ENCODE measurements around the gene PARPBP. TPM values are rescaled to one million over a fixed set of nuclear protein-coding genes. Genes with fewer than 3 reads are reported as not detected.
A peak's percentile ranks its signal among the peaks of the same experiment; 100 is the strongest.

Gene PARPBP
- total and polyA plus RNA-seq, 5 donors from 2014 or later = 2.6 to 5.1 (median 3.9) TPM

DNA sequence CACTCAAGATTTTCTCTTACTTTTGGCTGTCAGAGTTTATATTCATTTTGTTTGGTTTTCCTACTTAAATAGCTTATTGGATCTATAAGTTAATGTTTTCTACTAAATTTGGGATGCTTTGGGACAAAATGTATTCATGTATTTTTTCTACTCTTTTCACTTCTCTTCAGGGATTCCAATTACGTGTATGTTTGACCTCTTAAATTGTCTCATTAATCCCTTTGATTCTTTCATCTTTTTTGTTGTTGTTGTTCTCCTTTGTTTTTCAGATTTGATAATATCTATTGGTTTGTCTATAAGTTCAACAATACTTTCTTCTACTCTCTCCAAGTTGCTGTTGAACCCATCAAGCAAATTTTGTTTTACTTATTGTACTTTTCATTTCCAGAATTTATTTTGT lies 43.4 kb downstream of the PARPBP start:
- Histone ChIP-seq H3K27ac (ENCODE audit: insufficient read depth, low read length, poor library complexity, severe bottlenecking) (no peak overlapping the region), H3K4me1 (ENCODE audit: control insufficient read depth, insufficient read depth, low read length, poor library complexity, severe bottlenecking) (peaks cover 10% of the 10 kb centered on the region), H3K9me3 (ENCODE audit: control insufficient read depth in 2 of 2, low read length in 2 of 2) (no peaks in the 10 kb centered on the region), H3K4me3 (ENCODE audit: low read depth, low read length) (no peak overlapping the region), H3K36me3 (ENCODE audit: control insufficient read depth, insufficient read depth, low read length) (no peaks in the 10 kb centered on the region), H3K27me3 (ENCODE audit: control insufficient read depth, insufficient read depth, low read length) (no peaks in the 10 kb centered on the region)
- no peak for DNase-seq
- ATAC-seq (ENCODE audit: low read depth in 2 of 2) = no peak
- H3K36me3 Mint-ChIP-seq = peaks cover 3% of the 10 kb centered on the region
- H3K4me3 Mint-ChIP-seq = no peak overlapping the region
- H3K4me1 Mint-ChIP-seq = peaks cover 0 to 14% (median 7%) of the 10 kb centered on the region in 4 donors
- H3K27ac Mint-ChIP-seq = no peak overlapping the region
- peaks cover 0 to 1% (median 0%) of the 10 kb centered on the region in 7 donors for H3K9me3 Mint-ChIP-seq
- no peaks in the 10 kb centered on the region for H3K27me3 Mint-ChIP-seq

DNA sequence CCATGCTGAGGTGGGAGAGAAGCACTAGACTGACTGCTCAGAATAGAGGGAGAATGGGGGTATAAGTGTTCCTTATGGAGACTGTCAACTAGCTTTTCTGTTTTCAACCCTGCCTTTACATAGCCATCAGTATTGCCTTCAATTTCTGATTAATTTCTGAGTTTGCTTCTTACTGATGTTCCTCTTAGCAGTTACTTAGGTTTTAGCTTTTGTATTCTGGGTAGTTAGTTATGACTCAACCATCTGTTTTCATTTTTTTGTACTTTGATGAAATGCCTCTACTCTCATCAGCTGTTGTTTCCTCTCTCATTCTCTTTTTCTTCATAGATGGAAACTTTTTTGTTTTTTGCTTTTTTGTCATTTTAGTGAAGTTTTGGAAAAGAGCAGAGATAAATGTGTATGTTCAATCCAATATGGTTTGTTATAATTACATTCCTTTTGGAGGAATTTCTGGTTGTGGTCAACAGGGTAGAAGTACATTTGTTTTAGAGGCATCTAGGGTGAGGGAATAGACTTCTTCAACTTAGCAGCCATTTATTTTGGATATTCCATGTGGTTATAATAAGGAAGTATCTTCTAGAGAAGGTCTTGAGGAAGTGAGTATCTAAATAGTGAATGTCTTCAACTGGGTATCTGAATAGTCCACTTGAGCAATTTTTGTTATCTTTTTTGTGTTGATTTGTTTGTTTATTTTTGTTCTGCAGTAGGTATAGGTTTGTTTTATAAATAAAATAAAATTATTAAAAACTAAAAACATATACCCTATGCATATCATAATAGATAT lies 48.0 kb downstream of the PARPBP start:
- Mint-ChIP-seq H3K36me3 (peaks cover 3% of the 10 kb centered on the region), H3K9me3 (no peaks in the 10 kb centered on the region), H3K27ac (peak overlapping the region in 2 of 3 donors; percentile 6 to 41), H3K4me3 (no peak overlapping the region), H3K27me3 (no peaks in the 10 kb centered on the region), H3K4me1 (peaks cover 4 to 19% (median 8%) of the 10 kb centered on the region in 4 donors)
- Histone ChIP-seq H3K27me3 (ENCODE audit: control insufficient read depth, insufficient read depth, low read length) (no peaks in the 10 kb centered on the region), H3K4me1 (ENCODE audit: control insufficient read depth, insufficient read depth, low read length, poor library complexity, severe bottlenecking) (peaks cover 10% of the 10 kb centered on the region), H3K27ac (ENCODE audit: insufficient read depth, low read length, poor library complexity, severe bottlenecking) (no peak overlapping the region), H3K36me3 (ENCODE audit: control insufficient read depth, insufficient read depth, low read length) (no peaks in the 10 kb centered on the region), H3K9me3 (ENCODE audit: control insufficient read depth in 2 of 2, low read length in 2 of 2) (no peaks in the 10 kb centered on the region), H3K4me3 (ENCODE audit: low read depth, low read length) (no peak overlapping the region)
- ATAC-seq (ENCODE audit: low read depth in 2 of 2) (peak in 1 of 2 donors; percentile 48), DNase-seq (peak in 2 of 3 donors; percentile 3 to 57)

DNA sequence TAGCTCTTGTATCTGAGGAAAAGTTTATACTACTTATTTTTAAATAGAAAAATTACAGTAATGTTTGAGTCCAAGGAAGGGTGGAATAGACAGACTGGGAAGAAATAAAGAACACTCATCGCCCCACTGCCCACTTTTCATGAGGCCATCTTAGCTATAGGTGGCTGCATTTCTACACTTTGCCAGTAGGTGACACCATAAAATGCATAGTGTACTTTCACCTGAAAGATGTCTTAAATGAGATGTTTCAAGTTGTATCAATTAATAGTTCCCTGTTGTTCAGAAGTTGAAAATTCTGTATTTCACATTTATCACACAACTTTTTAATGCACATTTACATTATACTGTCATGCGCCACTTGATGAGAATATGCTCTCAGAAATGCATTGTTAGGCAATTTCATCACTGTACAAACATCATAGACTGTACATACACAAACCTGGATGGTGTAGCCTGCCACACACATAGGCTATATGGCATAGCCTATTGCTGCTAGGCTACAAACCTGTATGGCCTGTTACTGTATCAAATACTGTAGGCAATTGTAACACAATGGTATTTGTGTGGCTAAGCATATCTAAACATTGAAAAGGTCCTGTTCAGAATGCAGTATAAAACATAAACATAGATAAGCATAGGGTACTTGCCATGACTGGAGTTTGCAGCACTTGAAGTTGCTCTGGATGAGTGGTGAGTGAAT lies 50.1 kb downstream of the PARPBP start:
- peaks cover 10% of the 10 kb centered on the region for H3K4me1 ChIP-seq (ENCODE audit: control insufficient read depth, insufficient read depth, low read length, poor library complexity, severe bottlenecking)
- DNase-seq (peak in 1 of 3 donors; percentile 67), ATAC-seq (ENCODE audit: low read depth in 2 of 2) (peak; percentile 55 to 65)
- H3K36me3 Mint-ChIP-seq = peaks cover 3% of the 10 kb centered on the region
- no peak overlapping the region for H3K27ac ChIP-seq (ENCODE audit: insufficient read depth, low read length, poor library complexity, severe bottlenecking)
- H3K27me3 ChIP-seq (ENCODE audit: control insufficient read depth, insufficient read depth, low read length) = no peaks in the 10 kb centered on the region
- no peak overlapping the region for H3K4me3 Mint-ChIP-seq
- H3K27me3 Mint-ChIP-seq = no peaks in the 10 kb centered on the region
- H3K36me3 ChIP-seq (ENCODE audit: control insufficient read depth, insufficient read depth, low read length) = no peaks in the 10 kb centered on the region
- peaks cover 6 to 19% (median 8%) of the 10 kb centered on the region in 4 donors for H3K4me1 Mint-ChIP-seq
- no peaks in the 10 kb centered on the region for H3K9me3 ChIP-seq (ENCODE audit: control insufficient read depth in 2 of 2, low read length in 2 of 2)
- no peak overlapping the region for H3K27ac Mint-ChIP-seq
- H3K9me3 Mint-ChIP-seq = no peaks in the 10 kb centered on the region
- H3K4me3 ChIP-seq (ENCODE audit: low read depth, low read length) = no peak overlapping the region

DNA sequence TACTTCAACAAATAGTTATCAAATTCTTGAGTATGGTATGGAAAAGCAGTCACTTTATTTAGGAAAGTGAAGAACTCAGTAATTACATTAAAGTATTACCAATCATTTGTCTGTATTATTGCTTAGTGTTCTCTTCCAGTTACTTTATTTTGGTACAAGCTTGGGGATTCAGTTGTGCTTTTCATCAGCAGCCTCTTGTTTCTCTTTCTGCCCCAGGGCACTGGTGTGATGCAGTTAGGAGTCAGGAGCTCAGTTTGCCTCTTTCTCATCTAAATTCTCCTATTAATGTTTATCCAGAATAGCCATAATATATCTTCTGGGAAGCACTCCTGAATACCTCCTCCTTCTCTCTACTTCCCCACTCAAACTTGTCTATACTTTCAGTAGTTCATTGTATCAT lies 52.0 kb downstream of the PARPBP start:
- DNase-seq (no peak), ATAC-seq (ENCODE audit: low read depth in 2 of 2) (no peak)
- H3K36me3 ChIP-seq (ENCODE audit: control insufficient read depth, insufficient read depth, low read length) = no peaks in the 10 kb centered on the region
- Mint-ChIP-seq H3K4me3 (no peak overlapping the region), H3K9me3 (no peaks in the 10 kb centered on the region), H3K27ac (no peak overlapping the region), H3K27me3 (no peaks in the 10 kb centered on the region), H3K36me3 (peaks cover 2% of the 10 kb centered on the region), H3K4me1 (peaks cover 6 to 18% (median 8%) of the 10 kb centered on the region in 4 donors)
- no peaks in the 10 kb centered on the region for H3K9me3 ChIP-seq (ENCODE audit: control insufficient read depth in 2 of 2, low read length in 2 of 2)
- H3K4me3 ChIP-seq (ENCODE audit: low read depth, low read length) = no peak overlapping the region
- H3K4me1 ChIP-seq (ENCODE audit: control insufficient read depth, insufficient read depth, low read length, poor library complexity, severe bottlenecking) = peaks cover 10% of the 10 kb centered on the region
- H3K27me3 ChIP-seq (ENCODE audit: control insufficient read depth, insufficient read depth, low read length) = no peaks in the 10 kb centered on the region
- no peak overlapping the region for H3K27ac ChIP-seq (ENCODE audit: insufficient read depth, low read length, poor library complexity, severe bottlenecking)

DNA sequence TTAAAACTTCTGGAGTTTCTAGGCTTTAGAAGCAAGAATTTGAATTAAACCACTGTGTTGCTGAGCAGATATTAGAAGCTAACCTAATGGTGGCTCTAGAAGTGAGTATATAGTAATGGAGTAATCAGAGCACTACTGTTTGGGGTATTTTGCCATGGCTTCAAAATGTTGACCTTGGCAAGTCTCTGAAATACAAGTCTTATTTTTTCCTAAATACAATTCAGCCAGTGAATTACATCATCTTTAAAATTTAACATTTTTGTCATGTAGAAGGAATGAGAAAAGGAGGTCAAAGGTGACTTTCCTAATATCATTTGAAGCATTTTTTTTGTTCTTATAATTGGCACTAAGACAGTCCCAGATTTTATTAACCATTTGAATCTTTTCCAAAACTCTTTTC lies 52.5 kb downstream of the PARPBP start:
- Mint-ChIP-seq H3K4me3 (no peak overlapping the region), H3K27me3 (no peaks in the 10 kb centered on the region), H3K9me3 (no peaks in the 10 kb centered on the region), H3K27ac (no peak overlapping the region), H3K36me3 (no peaks in the 10 kb centered on the region), H3K4me1 (peaks cover 6 to 13% (median 8%) of the 10 kb centered on the region in 4 donors)
- no peak for ATAC-seq (ENCODE audit: low read depth in 2 of 2)
- no peaks in the 10 kb centered on the region for H3K27me3 ChIP-seq (ENCODE audit: control insufficient read depth, insufficient read depth, low read length)
- no peaks in the 10 kb centered on the region for H3K36me3 ChIP-seq (ENCODE audit: control insufficient read depth, insufficient read depth, low read length)
- H3K9me3 ChIP-seq (ENCODE audit: control insufficient read depth in 2 of 2, low read length in 2 of 2) = no peaks in the 10 kb centered on the region
- no peak overlapping the region for H3K27ac ChIP-seq (ENCODE audit: insufficient read depth, low read length, poor library complexity, severe bottlenecking)
- H3K4me3 ChIP-seq (ENCODE audit: low read depth, low read length) = no peak overlapping the region
- peaks cover 8% of the 10 kb centered on the region for H3K4me1 ChIP-seq (ENCODE audit: control insufficient read depth, insufficient read depth, low read length, poor library complexity, severe bottlenecking)
- DNase-seq = no peak

DNA sequence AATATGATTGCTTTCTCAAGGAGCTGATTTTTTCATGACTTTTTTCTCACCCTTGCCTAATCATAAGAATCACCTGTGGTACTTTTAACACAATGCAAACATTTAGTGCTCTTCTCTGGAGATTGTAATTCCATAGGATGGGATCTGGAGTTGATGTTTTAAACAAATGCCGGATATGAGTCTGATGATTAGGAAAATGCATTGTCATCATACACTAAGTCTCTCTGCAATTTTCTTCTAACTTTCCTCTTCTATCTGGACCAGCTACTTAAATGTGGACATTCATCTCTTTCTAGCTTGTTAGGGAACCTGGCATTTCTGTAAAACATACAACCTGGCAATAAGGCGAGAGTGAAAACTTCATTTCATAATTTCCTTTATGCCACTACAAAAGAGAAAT lies 54.1 kb downstream of the PARPBP start:
- no peaks in the 10 kb centered on the region for H3K4me1 ChIP-seq (ENCODE audit: control insufficient read depth, insufficient read depth, low read length, poor library complexity, severe bottlenecking)
- ATAC-seq (ENCODE audit: low read depth in 2 of 2) = no peak

DNA sequence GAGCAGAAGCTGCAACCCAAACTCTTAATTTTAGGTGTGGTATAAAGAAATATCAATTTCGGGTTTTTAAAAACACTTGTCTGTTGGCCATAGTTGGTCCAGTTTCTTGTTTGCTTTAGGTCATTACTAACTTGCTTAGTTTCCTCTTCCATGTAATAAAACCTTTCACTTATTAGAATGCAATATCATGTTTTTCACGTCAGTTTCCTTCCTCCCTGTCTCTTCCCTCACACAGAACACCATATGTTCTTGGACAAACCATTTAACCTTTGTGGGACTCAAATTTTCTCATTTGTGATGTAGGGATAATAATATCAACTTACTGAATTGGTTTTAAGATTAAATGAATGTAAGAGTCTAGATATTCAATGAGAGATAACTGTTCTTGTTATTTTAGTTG lies 54.8 kb downstream of the PARPBP start:
- H3K36me3 Mint-ChIP-seq = no peaks in the 10 kb centered on the region
- H3K9me3 Mint-ChIP-seq = no peaks in the 10 kb centered on the region
- Histone ChIP-seq H3K4me3 (ENCODE audit: low read depth, low read length) (no peak overlapping the region), H3K27ac (ENCODE audit: insufficient read depth, low read length, poor library complexity, severe bottlenecking) (no peak overlapping the region), H3K9me3 (ENCODE audit: control insufficient read depth in 2 of 2, low read length in 2 of 2) (no peaks in the 10 kb centered on the region), H3K4me1 (ENCODE audit: control insufficient read depth, insufficient read depth, low read length, poor library complexity, severe bottlenecking) (no peaks in the 10 kb centered on the region), H3K36me3 (ENCODE audit: control insufficient read depth, insufficient read depth, low read length) (no peaks in the 10 kb centered on the region), H3K27me3 (ENCODE audit: control insufficient read depth, insufficient read depth, low read length) (no peaks in the 10 kb centered on the region)
- no peak for ATAC-seq (ENCODE audit: low read depth in 2 of 2)
- H3K27me3 Mint-ChIP-seq = no peaks in the 10 kb centered on the region
- DNase-seq = no peak
- peaks cover 0 to 1% (median 0%) of the 10 kb centered on the region in 4 donors for H3K4me1 Mint-ChIP-seq
- no peak overlapping the region for H3K27ac Mint-ChIP-seq
- no peak overlapping the region for H3K4me3 Mint-ChIP-seq

More for the DNA sequence above, 54.1 kb downstream of the PARPBP start:
- no peaks in the 10 kb centered on the region for H3K36me3 ChIP-seq (ENCODE audit: control insufficient read depth, insufficient read depth, low read length)
- H3K9me3 ChIP-seq (ENCODE audit: control insufficient read depth in 2 of 2, low read length in 2 of 2) = no peaks in the 10 kb centered on the region
- no peaks in the 10 kb centered on the region for H3K36me3 Mint-ChIP-seq
- H3K4me1 Mint-ChIP-seq = peaks cover 0 to 2% (median under 1%) of the 10 kb centered on the region in 4 donors
- H3K9me3 Mint-ChIP-seq = no peaks in the 10 kb centered on the region
- H3K27me3 ChIP-seq (ENCODE audit: control insufficient read depth, insufficient read depth, low read length) = no peaks in the 10 kb centered on the region
- no peak overlapping the region for H3K27ac ChIP-seq (ENCODE audit: insufficient read depth, low read length, poor library complexity, severe bottlenecking)
- H3K27me3 Mint-ChIP-seq = no peaks in the 10 kb centered on the region
- H3K4me3 Mint-ChIP-seq = no peak overlapping the region
- no peak overlapping the region for H3K27ac Mint-ChIP-seq
- H3K4me3 ChIP-seq (ENCODE audit: low read depth, low read length) = no peak overlapping the region
- DNase-seq = no peak

Measured in CD4-positive, CD25-positive, alpha-beta regulatory T cell (primary cell).